NT2/D1 (cell line): ENCODE measurements around the gene LARP4B.

Experiments used
- YY1 ChIP-seq: IDR thresholded peaks from 2 replicates; pipeline ENCODE4 v1.6.1; 2011; ENCODE audit not compliant: insufficient read length, insufficient read depth
- ZNF274 ChIP-seq: IDR thresholded peaks from 2 replicates; pipeline ENCODE4 v1.6.1; 2011; ENCODE audit warnings: mild to moderate bottlenecking, low read depth, low read length

DNA sequence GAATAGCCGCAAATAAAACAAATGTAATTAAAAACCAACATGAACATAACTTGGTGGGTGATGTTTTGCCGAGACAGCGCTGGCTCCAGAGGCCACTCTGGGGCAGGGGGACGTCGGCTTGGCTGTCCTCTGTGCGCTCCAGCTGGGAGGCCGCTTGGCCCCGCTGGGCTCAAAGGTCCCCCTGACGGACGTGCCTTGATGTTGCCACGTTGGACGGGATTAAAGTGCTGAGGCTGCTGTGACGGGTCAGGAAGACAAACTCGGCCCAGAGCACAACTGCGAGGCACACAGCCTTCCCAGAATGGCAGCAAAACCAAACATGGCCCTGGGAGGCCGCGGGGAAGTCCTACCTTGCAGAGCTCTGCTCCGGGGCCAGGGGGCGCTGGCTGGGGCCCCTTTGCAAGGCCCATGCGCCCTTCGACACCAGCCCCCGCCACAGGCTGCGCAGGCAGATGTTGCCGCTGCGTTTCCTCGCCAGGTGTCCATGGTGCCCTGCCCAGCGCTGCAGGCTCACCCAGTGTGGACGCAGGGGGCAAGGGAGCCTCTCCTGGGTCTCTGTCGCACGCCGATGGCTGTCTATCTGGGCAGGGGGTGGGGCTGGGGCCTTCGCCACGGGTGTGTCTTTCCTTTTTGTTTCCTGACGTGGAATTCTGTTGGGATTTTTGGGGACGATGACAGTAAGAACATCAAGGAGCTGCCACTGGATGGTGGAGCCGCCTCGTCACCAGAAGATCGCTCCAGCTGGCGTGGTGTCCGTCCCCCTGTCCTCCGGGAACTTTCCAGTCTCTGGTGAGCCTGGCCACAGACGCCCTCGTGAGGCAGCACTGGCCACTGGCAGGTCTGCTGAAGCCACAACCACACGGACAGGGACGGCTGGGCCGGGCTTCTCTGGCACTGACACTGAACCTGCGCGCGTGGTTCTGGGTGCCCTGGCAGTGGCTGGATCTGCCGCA lies 142.4 kb downstream of the LARP4B start:
- no peak for TF ChIP-seq ZNF274
- TF ChIP-seq YY1 = no peak
